ENCODE results near the gene MSX1. TPM values are rescaled to one million over a fixed set of nuclear protein-coding genes. Genes with fewer than 3 reads are reported as not detected.
A peak's percentile ranks its signal among the peaks of the same experiment; 100 is the strongest.

Gene MSX1
- polyA plus RNA-seq, 1 donor (not counting 4 experiments of a cell fraction or from before 2014, with no cell fraction given), result not detected

GRCh38 chr4:4864443-4864939, 5.0 kb downstream of the MSX1 start:
- no peak for FAIRE-seq

GRCh38 chr4:4864940-4865704, 5.7 kb downstream of the MSX1 start:
- Histone ChIP-seq H2AFZ (ENCODE audit: control insufficient read depth, low read length) (no peak overlapping the region), H3K79me2 (ENCODE audit: control insufficient read depth, insufficient read depth, low read length) (no peaks in the 10 kb centered on the region), H3K9me1 (ENCODE audit: control insufficient read depth, extremely low read depth, insufficient read depth, low read length) (no peaks in the 10 kb centered on the region), H3K36me3 (ENCODE audit: control insufficient read depth in 2 of 2, extremely low read depth in 1 of 2, insufficient read depth in 2 of 2, low read length in 2 of 2) (no peaks in the 10 kb centered on the region), H3K4me3 (ENCODE audit: control insufficient read depth in 2 of 3, extremely low read depth in 1 of 3, insufficient read depth in 2 of 3, low read depth in 1 of 3, low read length in 3 of 3) (no peak overlapping the region), H4K20me1 (ENCODE audit: control insufficient read depth, extremely low read depth, insufficient read depth, low read length) (peaks cover 10% of the 10 kb centered on the region), H3K27me3 (ENCODE audit: control insufficient read depth, extremely low read depth, insufficient read depth, low read length) (peaks cover 99% of the 10 kb centered on the region), H3K4me1 (ENCODE audit: control insufficient read depth, extremely low read depth, insufficient read depth, low read length) (peaks cover 2% of the 10 kb centered on the region), H3K9ac (ENCODE audit: control insufficient read depth, extremely low read depth, insufficient read depth, low read length) (no peak overlapping the region), H3K27ac (ENCODE audit: control insufficient read depth, insufficient read depth, low read length) (no peak overlapping the region), H3K4me2 (ENCODE audit: control insufficient read depth, extremely low read depth, insufficient read depth, low read depth, low read length) (no peak overlapping the region), H3K9me3 (ENCODE audit: control insufficient read depth, low read depth, low read length) (no peaks in the 10 kb centered on the region)
- dilution Hi-C loops (cut with MboI; ENCODE audit: extremely low pct_ligation_motif_present, low sequenced_read_pairs), result no loop called here
- TF ChIP-seq CTCF (optimal IDR thresholded peaks at IDR 0.05 in 1 of 3, IDR thresholded peaks at IDR 0.05 in 1 of 3, conservative IDR thresholded peaks at IDR 0.05 in 1 of 3; ENCODE audit: extremely low read depth in 1 of 3, insufficient read depth in 2 of 3, low read length in 3 of 3) (no peak), EZH2 (IDR thresholded peaks at IDR 0.05; ENCODE audit: low read length) (peak; percentile 74)
- DNase-seq (ENCODE audit: low read depth, low spot score), result no peak
- no peak for FAIRE-seq

More at GRCh38 chr4:4864443-4864939, 5.0 kb downstream of the MSX1 start:
- Histone ChIP-seq H3K79me2 (ENCODE audit: control insufficient read depth, insufficient read depth, low read length) (no peaks in the 10 kb centered on the region), H3K4me1 (ENCODE audit: control insufficient read depth, extremely low read depth, insufficient read depth, low read length) (peaks cover 4% of the 10 kb centered on the region), H3K4me3 (ENCODE audit: control insufficient read depth in 2 of 3, extremely low read depth in 1 of 3, insufficient read depth in 2 of 3, low read depth in 1 of 3, low read length in 3 of 3) (no peak overlapping the region), H3K36me3 (ENCODE audit: control insufficient read depth in 2 of 2, extremely low read depth in 1 of 2, insufficient read depth in 2 of 2, low read length in 2 of 2) (no peaks in the 10 kb centered on the region), H3K9ac (ENCODE audit: control insufficient read depth, extremely low read depth, insufficient read depth, low read length) (no peak overlapping the region), H3K4me2 (ENCODE audit: control insufficient read depth, extremely low read depth, insufficient read depth, low read depth, low read length) (no peak overlapping the region), H3K27me3 (ENCODE audit: control insufficient read depth, extremely low read depth, insufficient read depth, low read length) (peaks cover 99% of the 10 kb centered on the region), H4K20me1 (ENCODE audit: control insufficient read depth, extremely low read depth, insufficient read depth, low read length) (peaks cover 10% of the 10 kb centered on the region), H3K9me1 (ENCODE audit: control insufficient read depth, extremely low read depth, insufficient read depth, low read length) (no peaks in the 10 kb centered on the region), H3K9me3 (ENCODE audit: control insufficient read depth, low read depth, low read length) (no peaks in the 10 kb centered on the region), H3K27ac (ENCODE audit: control insufficient read depth, insufficient read depth, low read length) (no peak overlapping the region), H2AFZ (ENCODE audit: control insufficient read depth, low read length) (no peak overlapping the region)
- dilution Hi-C loops (cut with MboI; ENCODE audit: extremely low pct_ligation_motif_present, low sequenced_read_pairs), result no loop called here
- no peak for DNase-seq (ENCODE audit: low read depth, low spot score)
- TF ChIP-seq EZH2 (IDR thresholded peaks at IDR 0.05; ENCODE audit: low read length) (peak; percentile 84), CTCF (optimal IDR thresholded peaks at IDR 0.05 in 1 of 3, IDR thresholded peaks at IDR 0.05 in 1 of 3, conservative IDR thresholded peaks at IDR 0.05 in 1 of 3; ENCODE audit: extremely low read depth in 1 of 3, insufficient read depth in 2 of 3, low read length in 3 of 3) (no peak)
